Body of pancreas (tissue), 4 donors: Measurements from ENCODE around the gene GPN3.

Experiments used
- CTCF ChIP-seq, 7 experiments: fragments of 450-650 bp in 4 of 7; fragments of 200-600 bp in 3 of 7; sonication (generic) in 3 of 7; IDR thresholded peaks; one replicate each; pipeline ENCODE4 v1.5.1; 2016 to 2019; ENCODE audit warnings: antibody characterized with exemption in 7 of 7
- POLR2A ChIP-seq, 3 donors: fragments of 450-650 bp; IDR thresholded peaks; one replicate each; pipeline ENCODE4 v1.6.1; 2016; ENCODE audit warnings: antibody characterized with exemption in 3 of 3, mild to moderate bottlenecking in 2 of 3

- peak; percentile 68 to 97 (median 92) for TF ChIP-seq CTCF (IDR thresholded peaks at IDR 0.05)
- peak; percentile 44 to 78 (median 75) for TF ChIP-seq POLR2A (IDR thresholded peaks at IDR 0.05)
Measured at GRCh38 chr12:110449799-110450497, 18.1 kb downstream of the GPN3 start, which contains the start of gene ARPC3.
